HepG2 (cell line): ENCODE data around the gene VPS37D. TPM values are rescaled to one million over a fixed set of nuclear protein-coding genes. Genes with fewer than 3 reads are reported as not detected.

Experiments
- CHD2 ChIP-seq: IDR thresholded peaks from 2 replicates; pipeline ENCODE4 v1.6.1; 2011; ENCODE audit warnings: low read depth, low read length, improper control_type of control experiment
- EP300 ChIP-seq, 3 experiments: sonication (generic) in 1 of 3; formaldehyde crosslinking in 1 of 3; IDR thresholded peaks; 2 replicates each; pipeline versions ENCODE4 v1.5.1 to v1.6.1; 2011 to 2020; ENCODE audit warnings: low read depth in 2 of 3, low read length in 2 of 3, borderline replicate concordance in 1 of 3, improper control_type of control experiment in 1 of 3, mild to moderate bottlenecking in 1 of 3, missing genetic modification reagents in 1 of 3, moderate library complexity in 1 of 3
- ESRRA ChIP-seq: sonication (generic); formaldehyde crosslinking; IDR thresholded peaks from 2 replicates; pipeline ENCODE4 v1.5.1; 2020; ENCODE audit warnings: mild to moderate bottlenecking, low read depth, missing genetic modification reagents
- ETV5 ChIP-seq: IDR thresholded peaks from 2 replicates; pipeline ENCODE4 v1.6.1; 2018; ENCODE audit warnings: missing biosample characterization, missing genetic modification reagents, inconsistent platforms, borderline replicate concordance
- FLYWCH1 ChIP-seq: sonication (generic); formaldehyde crosslinking; IDR thresholded peaks from 2 replicates; pipeline ENCODE4 v1.8.1; 2023; ENCODE audit warnings: mild to moderate bottlenecking, missing genetic modification reagents
- NR2F1 ChIP-seq, 2 experiments: fragments of 450-650 bp in 1 of 2; formaldehyde crosslinking in 1 of 2; IDR thresholded peaks; 2 replicates each; pipeline versions ENCODE4 v1.5.0 to v1.6.1; 2016 to 2020; ENCODE audit warnings: mild to moderate bottlenecking in 1 of 2, missing compliant biosample characterization in 1 of 2, missing genetic modification reagents in 1 of 2, moderate library complexity in 1 of 2
- PCBP1 ChIP-seq: fragments of 200-400 bp; formaldehyde crosslinking; IDR thresholded peaks from 2 replicates; pipeline ENCODE4 v1.6.1; 2017; ENCODE audit warnings: mild to moderate bottlenecking, low read depth, low read length, borderline replicate concordance
- SSRP1 ChIP-seq: IDR thresholded peaks from 2 replicates; pipeline ENCODE4 v1.6.1; 2016; ENCODE audit warnings: control low read depth
- TEAD2 ChIP-seq: sonication (generic); formaldehyde crosslinking; IDR thresholded peaks from 2 replicates; pipeline ENCODE4 v1.9.0; 2021; ENCODE audit warnings: missing genetic modification reagents
- XRCC5 ChIP-seq: fragments of 200-400 bp; formaldehyde crosslinking; optimal IDR thresholded peaks from 2 replicates; pipeline ENCODE3; 2017; ENCODE audit warnings: mild to moderate bottlenecking, low read length
- ZBTB20 ChIP-seq: sonication (generic); formaldehyde crosslinking; IDR thresholded peaks from 2 replicates; pipeline ENCODE4 v1.8.1; 2023; ENCODE audit warnings: missing genetic modification reagents, low read depth, mild to moderate bottlenecking, borderline replicate concordance
- ZBTB3 ChIP-seq: sonication (generic); formaldehyde crosslinking; IDR thresholded peaks from 2 replicates; pipeline ENCODE4 v1.4.0; 2020; ENCODE audit warnings: low read depth, mild to moderate bottlenecking, moderate library complexity, missing genetic modification reagents, borderline replicate concordance
- ZFP62 ChIP-seq: sonication (generic); formaldehyde crosslinking; IDR thresholded peaks from 2 replicates; pipeline ENCODE4 v1.4.0; 2020; ENCODE audit warnings: missing genetic modification reagents
- ZFY ChIP-seq: sonication (generic); formaldehyde crosslinking; IDR thresholded peaks from 2 replicates; pipeline ENCODE4 v1.4.0; 2020; ENCODE audit warnings: missing genetic modification reagents
- ZNF329 ChIP-seq: sonication (generic); formaldehyde crosslinking; IDR thresholded peaks from 2 replicates; pipeline ENCODE4 v1.9.0; 2021; ENCODE audit warnings: low read depth, mild to moderate bottlenecking, missing genetic modification reagents
- ZNF331 ChIP-seq: sonication (generic); formaldehyde crosslinking; IDR thresholded peaks from 2 replicates; pipeline ENCODE4 v1.4.0; 2020; ENCODE audit warnings: missing genetic modification reagents
- ZNF562 ChIP-seq: sonication (generic); formaldehyde crosslinking; IDR thresholded peaks from 2 replicates; pipeline ENCODE4 v1.8.0; 2022; ENCODE audit warnings: missing genetic modification reagents, borderline replicate concordance
- polyA plus RNA-seq, 8 experiments: library from polyadenylated mRNA; depleted of rRNA in 3 of 8; stranded (reverse) in 7 of 8; unstranded in 1 of 8; fragments of >200 nt; fragmentation: Illumina TruSeq in 4 of 8; extraction: Trizol in 4 of 8; gene quantifications; 2 replicates each; pipeline versions ENCODE4 v1.2.1 to v1.2.3, GENCODE V29; 2011 to 2016; ENCODE audit warnings: low read depth in 4 of 8, missing spikeins in 1 of 8, mixed read lengths in 1 of 8; ENCODE audit not compliant: insufficient read depth in 1 of 8
- total RNA-seq, 5 experiments: library from RNA; depleted of rRNA; stranded (reverse); fragments of >200 nt; fragmentation: Illumina TruSeq; extraction: Trizol; gene quantifications; 2 replicates each; pipeline ENCODE4 v1.2.3, GENCODE V29; 2016; ENCODE audit warnings: low read depth in 1 of 5
- TF ChIP-seq, protein P1 (sequence below): sonication (generic); formaldehyde crosslinking; IDR thresholded peaks from 2 replicates; pipeline ENCODE4 v1.4.0; 2020; ENCODE audit warnings: missing genetic modification reagents
- TF ChIP-seq, protein P2 (sequence below), 2 experiments: sonication (generic) in 1 of 2; formaldehyde crosslinking in 1 of 2; IDR thresholded peaks; 2 replicates each; pipeline versions ENCODE4 v1.5.1 to v1.6.1; 2011 to 2020; ENCODE audit warnings: borderline replicate concordance in 1 of 2, low read depth in 1 of 2, low read length in 1 of 2, mild to moderate bottlenecking in 1 of 2, missing genetic modification reagents in 1 of 2, moderate library complexity in 1 of 2
- TF ChIP-seq, protein P3 (sequence below): sonication (generic); formaldehyde crosslinking; IDR thresholded peaks from 2 replicates; pipeline ENCODE4 v1.8.1; 2022; ENCODE audit warnings: mild to moderate bottlenecking, missing genetic modification reagents

Gene VPS37D
- total and polyA plus RNA-seq, 2 of the 13 experiments (the other 11 are each of a cell fraction or from before 2014, with no cell fraction given), result 3.8 to 6.3 TPM

DNA sequence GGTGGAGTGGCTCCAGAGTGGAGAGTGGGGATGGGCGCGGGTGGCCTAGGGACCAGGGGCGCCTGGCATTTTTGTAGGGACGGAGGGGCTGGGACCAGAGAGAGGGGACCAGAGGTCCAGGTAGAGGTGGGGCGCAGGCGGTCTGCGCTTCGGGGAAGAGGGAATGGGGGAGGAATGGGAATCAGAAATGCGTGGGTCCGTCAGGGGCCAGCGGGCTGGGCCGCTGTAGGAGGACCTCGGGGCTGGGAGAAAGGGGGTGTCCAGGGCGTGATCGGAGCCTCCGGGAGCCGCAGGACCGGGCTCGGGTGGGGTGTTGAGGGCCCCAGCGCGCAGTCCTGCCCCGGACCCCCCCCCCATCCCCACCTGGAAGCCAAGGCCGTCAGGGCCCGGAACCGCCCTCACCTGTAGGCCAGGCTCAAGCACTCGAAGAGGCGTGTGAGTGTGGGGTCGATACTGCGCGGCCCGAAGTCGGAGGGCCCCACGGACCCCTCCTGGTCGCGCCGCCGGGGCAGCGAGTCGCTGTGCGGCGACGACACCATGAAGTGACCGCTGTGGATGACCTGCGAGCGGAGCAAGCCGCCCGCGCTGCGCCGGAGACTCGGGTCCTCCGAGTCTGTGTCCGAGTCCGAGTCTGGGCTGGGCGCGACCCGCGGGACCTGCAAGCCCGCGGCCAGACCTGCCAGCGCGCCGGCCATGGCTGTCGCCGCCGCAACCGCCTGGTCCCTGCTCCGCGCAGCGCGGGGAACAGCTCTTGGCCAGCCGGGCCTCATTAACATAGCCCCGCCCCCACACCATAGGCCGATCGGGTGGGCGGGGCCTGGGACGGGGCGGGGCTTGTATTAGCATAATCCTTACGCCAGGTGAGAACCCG is 43.6 kb upstream of the VPS37D start, which contains the start of gene MLXIPL (continued):
- TF ChIP-seq, protein P1, sequence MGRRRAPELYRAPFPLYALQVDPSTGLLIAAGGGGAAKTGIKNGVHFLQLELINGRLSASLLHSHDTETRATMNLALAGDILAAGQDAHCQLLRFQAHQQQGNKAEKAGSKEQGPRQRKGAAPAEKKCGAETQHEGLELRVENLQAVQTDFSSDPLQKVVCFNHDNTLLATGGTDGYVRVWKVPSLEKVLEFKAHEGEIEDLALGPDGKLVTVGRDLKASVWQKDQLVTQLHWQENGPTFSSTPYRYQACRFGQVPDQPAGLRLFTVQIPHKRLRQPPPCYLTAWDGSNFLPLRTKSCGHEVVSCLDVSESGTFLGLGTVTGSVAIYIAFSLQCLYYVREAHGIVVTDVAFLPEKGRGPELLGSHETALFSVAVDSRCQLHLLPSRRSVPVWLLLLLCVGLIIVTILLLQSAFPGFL (CRISPR knock-in tag), result no peak
- TF ChIP-seq EP300 (IDR thresholded peaks at IDR 0.05; ENCODE audit: low read depth in 2 of 2, low read length in 2 of 2) (no peak), EP300 (CRISPR knock-in tag; IDR thresholded peaks at IDR 0.05; ENCODE audit: borderline replicate concordance) (0 out of 2 replicates have a peak, but pooled peaks have one; percentile 9), ZNF562 (CRISPR knock-in tag) (no peak), ZBTB3 (CRISPR knock-in tag) (no peak), ZFP62 (CRISPR knock-in tag) (no peak), ESRRA (CRISPR knock-in tag) (no peak), PCBP1 (0 out of 2 replicates have a peak, but pooled peaks have one; percentile 66), ZFY (CRISPR knock-in tag) (peak; percentile 76), ZNF329 (CRISPR knock-in tag) (peak; percentile 85), TEAD2 (CRISPR knock-in tag) (no peak), NR2F1 (CRISPR knock-in tag; IDR thresholded peaks at IDR 0.05) (no peak), ZNF331 (CRISPR knock-in tag) (peak; percentile 70; the same call in 1 of the 2 replicates), XRCC5 (peak; percentile 31), SSRP1 (CRISPR knock-in tag) (no peak; the same call in 1 of the 2 replicates), FLYWCH1 (no peak), CHD2 (no peak), ZBTB20 (CRISPR knock-in tag) (no peak; the same call in 1 of the 2 replicates), ETV5 (CRISPR knock-in tag) (peak; percentile 11; the same call in 1 of the 2 replicates)
- TF ChIP-seq, protein P2, sequence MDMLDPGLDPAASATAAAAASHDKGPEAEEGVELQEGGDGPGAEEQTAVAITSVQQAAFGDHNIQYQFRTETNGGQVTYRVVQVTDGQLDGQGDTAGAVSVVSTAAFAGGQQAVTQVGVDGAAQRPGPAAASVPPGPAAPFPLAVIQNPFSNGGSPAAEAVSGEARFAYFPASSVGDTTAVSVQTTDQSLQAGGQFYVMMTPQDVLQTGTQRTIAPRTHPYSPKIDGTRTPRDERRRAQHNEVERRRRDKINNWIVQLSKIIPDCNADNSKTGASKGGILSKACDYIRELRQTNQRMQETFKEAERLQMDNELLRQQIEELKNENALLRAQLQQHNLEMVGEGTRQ (IDR thresholded peaks at IDR 0.05; ENCODE audit: low read depth, low read length), result no peak
- TF ChIP-seq, protein P2 (CRISPR knock-in tag; IDR thresholded peaks at IDR 0.05; ENCODE audit: borderline replicate concordance), result no peak
- TF ChIP-seq, protein P3, sequence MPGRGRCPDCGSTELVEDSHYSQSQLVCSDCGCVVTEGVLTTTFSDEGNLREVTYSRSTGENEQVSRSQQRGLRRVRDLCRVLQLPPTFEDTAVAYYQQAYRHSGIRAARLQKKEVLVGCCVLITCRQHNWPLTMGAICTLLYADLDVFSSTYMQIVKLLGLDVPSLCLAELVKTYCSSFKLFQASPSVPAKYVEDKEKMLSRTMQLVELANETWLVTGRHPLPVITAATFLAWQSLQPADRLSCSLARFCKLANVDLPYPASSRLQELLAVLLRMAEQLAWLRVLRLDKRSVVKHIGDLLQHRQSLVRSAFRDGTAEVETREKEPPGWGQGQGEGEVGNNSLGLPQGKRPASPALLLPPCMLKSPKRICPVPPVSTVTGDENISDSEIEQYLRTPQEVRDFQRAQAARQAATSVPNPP (CRISPR knock-in tag), result peak; percentile 55; the same call in 1 of the 2 replicates
